ENCODE results near the gene HS6ST3.

GRCh38 chr13:96274046-96274445 is 184.1 kb downstream of the HS6ST3 start:
- TF ChIP-seq CTCF (IDR thresholded peaks at IDR 0.05) = no peak
- no peak for TF ChIP-seq POLR2A (IDR thresholded peaks at IDR 0.05)
- no peak for TF ChIP-seq POLR2AphosphoS5 (IDR thresholded peaks at IDR 0.05)

Data from upper lobe of left lung (tissue), 4 donors.